GM21515 (cell line): ENCODE results near the gene RUNX2.
"Not testable (repeated sequence)": the region's sequence is repeated elsewhere in the genome, so short reads cannot be mapped to it uniquely, and the experiment has no call there.

Experiments used
- ATAC-seq: cut with Tn5 transposase; IDR thresholded peaks from one replicate; pipeline ENCODE4 v1.9.1; 2021; ENCODE audit not compliant: unreplicated experiment

The RUNX2 gene

DNA sequence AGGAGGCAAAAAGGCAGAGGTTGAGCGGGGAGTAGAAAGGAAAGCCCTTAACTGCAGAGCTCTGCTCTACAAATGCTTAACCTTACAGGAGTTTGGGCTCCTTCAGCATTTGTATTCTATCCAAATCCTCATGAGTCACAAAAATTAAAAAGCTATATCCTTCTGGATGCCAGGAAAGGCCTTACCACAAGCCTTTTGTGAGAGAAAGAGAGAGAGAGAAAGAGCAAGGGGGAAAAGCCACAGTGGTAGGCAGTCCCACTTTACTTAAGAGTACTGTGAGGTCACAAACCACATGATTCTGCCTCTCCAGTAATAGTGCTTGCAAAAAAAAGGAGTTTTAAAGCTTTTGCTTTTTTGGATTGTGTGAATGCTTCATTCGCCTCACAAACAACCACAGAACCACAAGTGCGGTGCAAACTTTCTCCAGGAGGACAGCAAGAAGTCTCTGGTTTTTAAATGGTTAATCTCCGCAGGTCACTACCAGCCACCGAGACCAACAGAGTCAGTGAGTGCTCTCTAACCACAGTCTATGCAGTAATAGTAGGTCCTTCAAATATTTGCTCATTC lies at the start of gene RUNX2:
Gene RUNX2 (plus strand): TSS at position 375 of the 567 bp plus-strand sequence. CDS start 397 bp downstream, outside the sequence.
- no peak for ATAC-seq

DNA sequence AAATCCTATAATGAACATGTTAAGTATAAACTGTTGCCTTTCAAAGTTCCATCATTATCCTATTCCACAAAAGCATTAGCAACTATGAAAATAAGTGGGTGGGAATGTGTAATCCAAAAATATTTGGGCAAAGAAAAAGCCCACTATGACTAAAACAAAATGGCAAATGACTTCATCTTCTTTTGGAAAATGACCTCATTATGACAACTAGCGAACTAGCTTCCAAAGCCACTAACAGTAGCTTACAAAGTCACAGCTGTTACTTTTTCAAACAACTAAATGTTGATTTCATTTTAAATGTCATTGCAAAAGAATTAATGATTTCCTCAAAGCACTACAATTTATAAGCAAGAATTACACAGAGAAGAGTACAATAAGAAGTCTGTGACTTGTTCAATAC lies 49.8 kb upstream of the RUNX2 start:
- no peak for ATAC-seq

DNA sequence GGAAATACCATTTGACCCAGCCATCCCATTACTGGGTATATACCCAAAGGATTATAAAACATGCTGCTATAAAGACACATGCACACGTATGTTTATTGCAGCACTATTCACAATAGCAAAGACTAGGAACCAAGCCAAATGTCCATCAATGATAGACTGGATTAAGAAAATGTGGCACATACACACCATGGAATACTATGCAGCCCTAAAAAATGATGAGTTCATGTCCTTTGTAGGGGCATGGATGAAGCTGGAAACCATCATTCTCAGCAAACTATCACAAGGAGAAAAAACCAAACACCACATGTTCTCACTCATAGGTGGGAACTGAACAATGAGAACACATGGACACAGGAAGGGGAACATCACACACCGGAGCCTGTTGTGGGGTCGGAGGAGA lies 41.4 kb upstream of the RUNX2 start:
- not testable (repeated sequence) for ATAC-seq

DNA sequence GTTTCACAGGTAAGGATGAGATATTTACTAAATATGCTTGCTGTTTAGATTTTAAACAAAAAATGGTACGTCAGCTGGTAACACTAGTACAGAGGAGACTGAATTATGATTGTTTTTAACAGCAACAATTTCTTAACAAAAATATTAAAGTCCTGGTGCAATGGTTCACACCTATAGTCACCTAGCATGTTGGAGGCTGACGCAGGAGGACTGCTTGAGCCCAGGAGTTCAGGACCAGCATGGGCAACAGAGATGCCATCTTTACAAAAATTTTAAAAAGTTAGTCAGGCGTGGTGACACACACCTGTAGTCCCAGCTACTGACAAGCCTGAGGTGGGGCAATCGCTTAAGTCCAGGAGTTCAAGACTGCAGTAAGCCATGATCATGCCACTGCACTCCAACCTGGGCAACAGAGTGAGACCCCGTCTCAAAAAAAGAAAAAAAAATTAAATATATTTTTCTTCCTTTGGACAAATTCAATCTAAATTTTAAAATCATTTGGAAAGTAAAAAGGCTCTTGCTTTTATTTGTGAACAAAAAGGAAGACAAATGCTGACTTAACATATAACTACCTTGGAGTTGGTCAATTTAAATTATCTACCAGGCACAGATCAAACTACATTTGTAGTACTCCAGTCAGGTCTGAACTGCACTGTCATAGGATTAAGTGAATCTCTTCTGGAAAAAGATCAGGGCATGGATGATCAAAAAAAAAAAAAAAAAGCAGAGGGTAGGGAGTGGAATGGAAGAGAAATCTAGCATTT lies 38.2 kb upstream of the RUNX2 start:
- no peak for ATAC-seq

DNA sequence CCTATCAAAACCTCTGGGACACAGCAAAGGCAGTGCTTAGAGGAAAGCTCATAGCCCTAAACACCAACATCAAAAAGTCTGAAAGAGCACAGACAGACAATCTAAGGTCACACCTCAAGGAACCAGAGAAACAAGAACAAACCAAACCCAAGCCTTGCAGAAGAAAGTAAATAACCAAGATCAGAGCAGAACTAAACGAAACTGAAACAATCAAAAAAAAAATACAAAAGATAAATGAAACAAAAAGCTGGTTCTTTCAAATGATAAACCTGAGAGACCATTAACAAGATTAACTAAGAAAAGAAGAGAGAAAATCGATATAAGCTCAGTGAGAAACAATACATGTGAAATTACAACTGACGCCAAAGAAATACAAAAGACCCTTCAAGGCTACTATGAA lies 34.8 kb upstream of the RUNX2 start:
- no peak for ATAC-seq

DNA sequence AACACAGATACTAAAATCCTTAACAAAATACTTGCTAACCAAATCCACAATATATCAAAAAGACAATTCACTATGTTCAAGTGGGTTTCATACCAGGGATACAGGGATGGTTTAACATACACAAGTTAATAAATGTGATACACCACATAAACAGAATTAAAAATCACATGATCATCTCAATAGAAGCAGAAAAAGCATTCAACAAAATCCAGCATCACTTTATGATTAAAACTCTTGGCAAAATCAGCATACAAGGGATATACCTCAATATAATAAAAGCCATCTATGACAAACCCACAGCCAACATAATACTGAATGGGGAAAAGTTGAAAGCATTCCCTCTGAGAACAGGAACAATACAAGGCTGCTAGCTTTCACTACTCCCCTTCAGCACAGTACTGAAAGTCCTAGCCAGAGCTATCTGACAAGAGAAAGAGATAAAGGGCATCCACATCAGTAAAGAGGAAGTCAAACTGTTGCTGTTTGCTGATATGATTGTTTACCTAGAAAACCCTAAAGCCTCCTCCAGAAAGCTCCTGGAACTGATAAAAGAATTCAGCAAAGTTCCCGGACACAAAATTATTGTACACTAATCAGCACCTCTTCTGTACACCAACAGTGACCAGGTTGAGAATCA lies 33.9 kb upstream of the RUNX2 start:
- ATAC-seq = not testable (repeated sequence)

DNA sequence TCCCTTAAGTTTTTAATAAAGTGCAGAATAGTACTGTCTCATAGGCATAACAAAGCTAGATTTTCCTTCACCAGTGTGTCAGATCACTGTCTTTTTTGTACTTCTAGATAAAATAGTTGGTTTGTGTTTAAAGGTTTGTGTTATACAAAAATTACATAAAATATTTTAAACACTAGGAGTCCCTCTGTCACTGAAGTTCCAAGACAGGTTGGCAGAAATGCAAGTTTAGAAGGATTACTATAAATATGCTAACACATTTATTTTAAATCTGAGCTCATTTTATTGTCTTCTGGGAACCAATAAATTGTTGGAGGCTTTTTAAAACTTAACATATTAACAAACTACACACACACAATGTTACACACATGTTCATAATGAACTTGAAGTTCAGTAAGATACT lies 30.8 kb upstream of the RUNX2 start:
- ATAC-seq = no peak

DNA sequence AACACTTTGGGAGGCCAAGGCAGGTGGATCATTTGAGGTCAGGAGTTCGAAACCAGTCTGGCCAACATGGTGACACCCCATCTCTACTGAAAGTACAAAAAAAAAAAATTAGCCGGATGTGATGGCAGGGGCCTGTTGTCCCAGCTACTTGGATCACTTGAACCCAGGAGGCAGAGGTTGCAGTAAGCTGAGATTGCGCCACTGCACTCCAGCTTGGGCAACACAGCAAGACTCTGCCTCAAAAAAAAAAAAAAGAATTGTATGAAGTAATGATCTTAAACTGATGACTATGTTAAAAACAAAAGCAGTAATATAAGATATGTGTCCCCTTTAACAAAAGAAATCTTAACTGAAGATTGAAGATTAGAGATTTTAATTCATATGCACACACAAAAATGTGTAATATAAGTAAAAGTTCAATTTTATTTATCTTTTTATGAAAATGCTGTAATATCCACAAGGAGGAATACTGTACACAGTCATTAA lies 29.0 kb upstream of the RUNX2 start:
- no peak for ATAC-seq

DNA sequence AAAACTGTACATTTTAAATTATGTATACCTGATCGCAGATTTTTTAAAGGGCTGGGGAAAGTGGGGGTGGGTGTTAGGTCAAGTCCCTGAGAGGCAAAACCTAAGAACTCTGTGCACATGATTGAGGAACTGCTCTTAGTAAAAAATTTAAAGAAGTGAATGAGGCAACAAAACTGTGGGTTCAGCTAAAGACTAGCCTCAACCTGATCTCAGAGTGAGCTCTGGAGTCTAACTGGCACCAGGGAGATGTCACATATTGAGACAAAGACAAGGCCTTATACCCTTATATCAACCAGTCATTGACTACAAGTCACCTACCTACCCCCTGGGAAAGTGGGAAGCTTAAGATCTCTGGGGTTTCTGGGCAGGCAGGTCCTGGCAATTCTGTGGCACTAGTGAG lies 27.4 kb upstream of the RUNX2 start:
- no peak for ATAC-seq

DNA sequence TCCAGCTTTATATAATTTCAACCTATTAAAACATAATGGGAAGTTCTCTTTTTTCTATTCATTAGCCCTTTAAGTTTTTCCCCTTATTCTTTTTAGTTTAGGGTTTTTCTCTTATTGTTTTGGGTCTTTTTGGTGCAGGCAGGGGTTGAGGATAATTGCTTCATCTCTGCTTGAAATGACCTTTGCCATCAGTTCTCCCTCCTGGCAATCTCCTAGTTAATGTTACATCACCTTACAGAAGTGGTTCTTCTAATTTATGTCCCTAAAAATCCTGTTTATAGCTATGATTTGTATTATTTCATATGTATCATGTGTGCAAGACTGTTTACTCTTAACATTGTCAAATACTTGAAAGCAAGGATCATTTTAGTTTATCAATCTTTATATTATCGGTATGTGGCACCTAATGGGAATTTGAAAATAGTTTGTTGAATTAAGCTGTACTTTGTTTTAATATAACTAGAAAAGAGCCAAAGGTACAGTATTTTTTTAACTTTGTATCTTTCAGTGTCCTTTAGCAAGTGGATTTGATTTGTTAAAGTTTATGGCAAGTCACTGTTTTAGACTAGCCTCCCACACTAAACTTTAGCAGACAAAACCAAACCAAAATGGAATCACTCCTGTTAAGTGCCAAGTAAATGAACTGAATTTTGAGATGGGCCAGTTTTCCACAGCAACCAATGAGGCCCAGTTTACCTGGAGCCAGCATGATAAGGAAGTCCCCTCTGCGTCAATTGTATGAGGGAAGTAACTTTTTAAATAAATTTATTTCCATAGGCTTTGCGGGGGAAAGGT lies 26.6 kb upstream of the RUNX2 start:
- no peak for ATAC-seq

DNA sequence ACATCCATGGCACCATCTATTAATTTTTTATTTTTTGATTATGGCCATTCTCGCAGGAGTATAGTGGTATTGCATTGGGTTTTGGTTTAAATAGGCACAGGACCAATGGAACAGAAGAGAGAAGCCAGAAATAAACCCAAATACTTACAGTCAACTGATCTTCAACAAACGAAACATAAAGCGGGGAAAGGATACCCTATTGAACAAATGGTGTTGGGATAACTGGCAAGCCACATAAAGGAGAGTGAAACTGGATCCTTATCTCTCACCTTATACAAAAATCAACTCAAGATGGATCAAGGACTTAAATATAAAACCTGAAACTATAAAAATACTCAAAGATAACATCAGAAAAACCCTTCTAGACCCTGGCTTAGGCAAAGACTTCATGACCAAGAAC lies 25.3 kb upstream of the RUNX2 start:
- ATAC-seq = no peak

DNA sequence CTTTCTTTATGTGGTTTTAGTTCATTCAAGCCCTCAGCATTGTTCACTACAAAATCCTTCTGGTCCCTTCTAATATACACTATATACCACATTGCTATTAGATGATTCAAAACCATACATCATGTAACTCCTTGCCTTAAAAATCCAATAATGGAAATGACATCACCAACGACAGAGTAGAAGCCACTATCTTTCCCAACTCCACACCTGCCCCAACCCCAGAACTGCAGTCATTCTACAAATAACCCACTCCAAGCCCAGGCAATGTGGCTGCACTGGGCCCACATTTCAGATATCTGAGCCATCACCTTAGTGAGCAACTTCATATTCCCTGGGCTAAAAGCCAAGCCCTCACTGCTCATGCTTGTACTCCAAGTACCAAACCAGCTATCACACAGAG lies 22.6 kb upstream of the RUNX2 start:
- no peak for ATAC-seq

DNA sequence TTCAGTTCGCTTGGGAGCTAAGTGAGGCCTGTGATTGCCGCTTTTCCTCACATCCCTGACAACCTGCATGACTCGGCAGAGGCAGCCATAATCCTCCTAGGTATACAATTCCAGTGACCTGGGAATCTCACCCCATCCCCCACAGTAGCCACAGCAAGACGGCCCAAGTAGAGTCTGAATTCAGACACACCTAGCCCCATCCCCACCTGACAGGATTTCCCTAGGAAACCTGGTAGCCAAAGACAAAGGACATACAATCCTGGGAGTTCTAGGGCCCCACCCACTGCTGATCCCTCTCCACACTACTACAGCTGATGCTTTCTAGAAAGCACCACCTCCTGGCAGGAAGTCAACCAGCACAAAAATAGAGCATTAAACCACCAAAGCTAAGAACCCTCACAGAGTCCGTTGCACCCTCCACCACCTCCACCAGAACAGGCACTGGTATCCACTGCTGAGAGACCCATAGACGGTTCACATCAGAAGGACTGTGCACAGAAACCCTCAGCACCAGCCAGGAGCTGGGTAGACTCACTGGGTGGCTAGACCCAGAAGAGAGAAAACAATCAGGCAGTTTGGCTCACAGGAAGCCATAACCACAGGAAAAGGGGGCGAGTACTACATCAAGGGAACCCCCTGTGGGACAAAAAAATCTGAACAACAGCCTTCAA lies 17.9 kb upstream of the RUNX2 start:
- ATAC-seq = no peak

DNA sequence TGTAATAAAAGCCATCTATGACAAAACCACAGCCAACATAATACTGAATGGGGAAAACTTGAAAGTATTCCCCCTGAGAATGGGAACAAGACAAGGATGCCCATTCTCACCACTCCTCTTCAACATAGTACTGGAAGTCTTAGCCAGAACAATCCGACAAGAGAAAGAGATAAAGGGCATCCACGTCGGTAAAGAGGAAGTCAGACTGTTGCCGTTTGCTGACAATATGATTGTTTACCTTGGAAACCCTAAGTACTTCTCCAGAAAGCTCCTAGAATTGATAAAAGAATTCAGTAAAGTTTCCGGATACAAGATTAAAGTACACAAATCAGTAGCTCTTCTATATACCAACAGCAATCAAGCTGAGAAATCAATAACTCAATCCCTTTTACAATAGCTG lies 14.0 kb upstream of the RUNX2 start:
- ATAC-seq = no peak

DNA sequence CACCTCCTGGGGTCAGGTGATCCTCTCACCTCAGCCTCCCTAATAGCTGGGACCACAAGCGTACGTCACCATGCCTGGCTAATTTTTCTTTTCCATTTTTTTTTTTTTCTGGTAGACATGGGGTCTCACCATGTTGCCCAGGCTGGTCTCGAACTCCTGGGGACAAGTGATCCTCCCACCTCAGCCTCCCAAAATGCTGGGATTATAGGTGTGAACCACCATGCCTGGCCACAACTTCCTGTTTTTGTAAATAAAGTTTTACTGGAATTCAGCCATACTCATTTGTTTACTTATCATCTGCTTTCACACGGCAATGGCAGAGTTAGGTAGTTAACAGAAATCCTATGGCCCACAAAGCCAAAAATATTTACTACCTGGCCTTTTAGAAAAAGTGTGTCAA lies 7.8 kb upstream of the RUNX2 start:
- ATAC-seq = no peak

DNA sequence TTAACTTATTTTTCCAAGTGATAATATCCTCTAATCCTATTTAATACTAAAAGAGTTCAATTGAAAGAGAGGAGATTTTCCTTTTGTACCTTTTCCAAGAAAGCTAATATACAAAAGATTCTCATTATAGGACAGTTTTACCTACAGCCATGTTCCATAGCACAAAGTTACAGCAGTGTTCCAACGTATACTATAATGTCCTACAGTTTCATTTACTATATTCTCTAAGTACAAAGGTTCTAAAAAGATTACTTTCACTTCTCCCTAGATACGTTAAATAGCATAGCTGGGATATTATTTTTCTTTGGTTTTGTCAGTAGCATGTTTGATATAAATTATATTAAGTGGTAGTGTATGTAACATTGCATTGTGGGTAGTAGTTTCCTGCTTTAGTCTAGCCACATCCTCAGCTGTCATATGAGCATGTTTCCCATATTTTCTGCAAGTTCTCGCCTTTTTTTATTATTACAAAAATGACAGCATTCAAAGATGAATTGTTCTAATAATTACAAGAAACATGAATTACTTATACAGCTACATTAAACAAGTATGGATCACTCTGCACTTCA lies 4.4 kb upstream of the RUNX2 start:
- ATAC-seq = no peak

DNA sequence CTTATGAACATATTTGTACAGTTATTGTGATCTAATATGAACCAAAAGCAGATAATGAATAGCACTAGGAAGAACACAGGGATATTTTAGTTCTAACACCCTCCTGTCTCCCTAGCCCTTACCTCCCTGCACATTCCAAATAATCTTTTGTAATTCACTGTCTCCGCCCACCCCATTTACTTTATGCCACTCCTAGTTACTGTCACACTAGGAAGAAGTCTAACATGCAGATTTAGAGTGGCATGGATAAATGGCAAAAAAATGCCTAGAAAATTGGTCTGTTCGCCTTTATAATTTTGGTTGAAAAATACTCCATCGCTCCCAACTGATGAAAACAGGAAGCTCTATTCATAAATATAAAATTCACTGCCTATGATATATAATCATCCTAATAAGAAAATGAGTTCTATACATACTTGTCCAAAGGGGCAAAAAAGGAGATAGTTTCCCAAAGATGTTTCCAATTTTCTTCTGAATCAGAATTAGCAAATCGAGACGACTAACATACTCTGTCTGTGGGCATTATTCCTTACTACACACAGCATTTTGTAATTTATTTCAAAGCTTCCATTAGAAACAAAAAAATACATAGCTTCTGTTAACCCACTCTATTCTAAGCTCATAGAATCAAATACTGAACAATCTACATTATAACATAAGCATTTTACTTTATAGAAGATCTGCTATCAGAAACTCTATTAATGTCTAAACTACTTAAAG lies 1.3 kb upstream of the RUNX2 start:
- no peak for ATAC-seq

DNA sequence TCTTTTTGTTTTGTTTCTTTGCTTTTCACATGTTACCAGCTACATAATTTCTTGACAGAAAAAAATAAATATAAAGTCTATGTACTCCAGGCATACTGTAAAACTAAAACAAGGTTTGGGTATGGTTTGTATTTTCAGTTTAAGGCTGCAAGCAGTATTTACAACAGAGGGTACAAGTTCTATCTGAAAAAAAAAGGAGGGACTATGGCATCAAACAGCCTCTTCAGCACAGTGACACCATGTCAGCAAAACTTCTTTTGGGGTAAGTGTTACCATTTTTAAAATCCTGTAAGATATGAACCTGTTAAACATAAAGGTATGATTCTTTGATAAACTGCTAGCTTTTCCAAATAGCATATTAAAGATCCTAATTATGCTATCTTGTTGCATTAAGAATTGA lies 393 bp downstream of the RUNX2 start:
- ATAC-seq = no peak

DNA sequence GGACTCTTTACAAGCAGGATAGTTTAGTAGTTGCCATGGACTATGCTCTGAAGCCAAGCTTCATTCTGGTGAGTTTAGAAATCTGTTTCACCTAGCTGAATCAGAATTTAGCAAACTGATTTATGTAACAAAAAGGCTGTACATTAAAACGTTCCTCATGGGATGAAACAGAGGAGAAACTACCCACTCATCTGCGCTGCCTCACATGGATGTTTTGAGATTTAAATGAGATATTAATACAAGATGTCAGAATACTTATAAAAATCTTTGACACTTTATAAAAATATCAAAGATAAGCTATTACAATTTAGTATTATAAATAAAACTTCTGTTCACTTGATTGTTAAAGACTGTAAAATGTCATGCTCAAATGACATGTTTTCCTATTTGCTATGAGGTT lies 16.8 kb downstream of the RUNX2 start:
- ATAC-seq = no peak

DNA sequence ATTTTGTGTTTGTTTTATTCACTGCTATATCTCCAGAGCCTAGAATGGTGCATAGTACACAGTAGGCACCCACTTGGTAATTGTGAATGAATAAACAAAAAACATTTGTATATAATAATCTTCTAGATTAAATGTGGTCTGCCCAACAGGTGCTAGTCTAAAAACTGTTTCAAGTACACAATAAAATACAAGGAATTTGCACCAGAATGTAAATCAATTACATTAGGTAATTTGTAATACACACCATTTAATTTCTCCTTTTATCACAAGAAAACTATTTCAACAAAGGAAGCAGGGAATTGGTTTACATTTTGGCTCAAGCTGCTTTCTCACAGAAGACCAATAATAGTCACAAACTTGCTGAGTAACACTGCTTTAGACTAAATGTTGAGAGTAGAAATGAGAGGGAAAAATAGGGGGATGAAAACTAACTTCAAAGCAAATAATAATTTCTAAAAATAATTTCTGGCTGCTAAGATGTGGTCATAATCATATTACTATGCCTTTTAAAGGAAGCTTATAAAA lies 22.1 kb downstream of the RUNX2 start:
- no peak for ATAC-seq
